HG03378 (cell line): ENCODE measurements around the gene RAD51B.

Source experiments
- ATAC-seq: cut with Tn5 transposase; IDR thresholded peaks from one replicate; pipeline ENCODE4 v1.9.1; 2021; ENCODE audit warnings: mild to moderate bottlenecking, moderate library complexity; ENCODE audit not compliant: unreplicated experiment

RAD51B gene

DNA sequence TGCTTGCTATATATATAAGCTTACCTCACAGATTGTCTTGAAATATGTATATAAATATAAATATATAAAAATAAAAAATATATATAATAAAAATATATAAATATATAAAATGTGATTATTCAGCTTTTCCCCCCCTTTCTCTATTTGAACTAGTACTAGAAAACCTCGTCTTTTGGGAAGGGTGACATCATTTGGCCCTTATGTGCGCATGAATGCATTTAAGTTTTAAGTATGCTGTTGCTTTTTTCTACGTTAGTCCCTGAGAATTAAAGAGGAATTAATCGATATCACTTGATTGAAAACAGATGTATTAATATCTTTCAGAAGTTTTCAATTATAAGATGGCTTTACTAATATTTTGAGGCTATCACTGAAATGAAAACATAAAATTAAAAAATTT is 69.9 kb downstream of the RAD51B start:
- no peak for ATAC-seq

DNA sequence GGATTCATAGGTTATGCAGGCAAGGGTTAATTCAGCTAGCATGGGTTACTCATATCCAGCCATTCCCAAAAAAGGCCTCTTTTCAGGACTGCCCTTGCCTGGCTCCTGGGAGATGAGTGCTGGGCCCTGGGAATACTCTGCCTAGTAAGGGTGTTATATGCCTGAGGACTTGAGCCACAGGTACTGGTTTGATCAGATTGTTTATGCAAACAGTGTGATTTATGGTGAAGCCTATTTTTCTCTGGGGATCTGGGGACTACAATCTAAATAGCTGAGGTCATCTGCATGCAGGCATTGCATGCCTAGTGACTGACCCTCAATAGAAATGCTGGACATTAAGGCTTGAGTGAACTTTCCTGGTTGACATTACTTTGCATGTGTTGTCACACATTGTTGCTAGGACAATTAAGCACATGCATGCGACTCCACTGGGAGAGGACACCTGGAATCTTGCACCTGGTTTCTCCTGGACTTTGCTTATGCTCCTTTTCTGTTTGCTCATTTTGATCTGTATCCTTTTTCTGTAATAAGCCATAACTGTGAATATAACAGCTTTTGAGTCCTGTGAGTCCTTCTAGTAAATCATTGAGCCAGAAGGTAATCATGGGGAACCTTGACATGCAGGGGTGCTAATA is 73.0 kb downstream of the RAD51B start:
- no peak for ATAC-seq

DNA sequence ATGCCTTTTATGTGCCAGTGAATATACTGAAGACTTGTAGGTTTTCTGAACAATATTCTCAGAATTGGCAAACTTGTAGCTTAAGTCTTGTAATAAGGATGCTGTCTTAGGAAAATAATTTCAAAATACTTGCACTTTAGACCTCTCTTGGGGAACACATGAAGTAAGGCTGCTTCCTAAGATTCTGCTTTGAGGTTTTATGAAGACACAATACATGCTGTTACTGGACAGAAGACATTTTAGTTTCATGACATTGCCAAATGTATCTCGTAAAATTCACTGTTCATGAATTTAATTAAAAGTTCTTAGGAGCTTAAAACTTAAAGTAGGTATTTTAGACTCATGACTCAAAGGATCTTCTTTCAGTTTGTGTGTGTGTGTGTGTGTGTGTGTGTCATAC is 80.7 kb downstream of the RAD51B start:
- no peak for ATAC-seq

- no peak for ATAC-seq
Measured at GRCh38 chr14:67908052-67908754, 88.6 kb downstream of the RAD51B start.

DNA sequence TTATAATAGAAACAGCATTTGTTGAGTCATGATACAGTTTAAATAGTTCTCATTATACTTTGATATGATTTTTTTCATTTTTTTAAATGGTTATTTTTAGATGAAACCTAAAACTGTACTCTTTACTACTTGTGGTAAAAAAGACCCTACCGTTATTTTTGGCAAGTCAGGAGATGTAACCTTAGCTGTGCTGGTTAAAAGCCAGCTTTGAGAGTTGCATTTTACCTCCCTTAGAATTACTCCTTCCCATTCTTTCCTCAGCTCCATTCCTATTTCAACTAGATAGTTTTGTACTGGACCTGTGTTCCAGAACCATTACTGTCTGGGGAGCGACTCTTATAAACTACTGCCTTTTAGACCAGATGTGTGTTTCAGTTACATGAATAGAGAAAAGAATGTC is 92.0 kb downstream of the RAD51B start:
- no peak for ATAC-seq

DNA sequence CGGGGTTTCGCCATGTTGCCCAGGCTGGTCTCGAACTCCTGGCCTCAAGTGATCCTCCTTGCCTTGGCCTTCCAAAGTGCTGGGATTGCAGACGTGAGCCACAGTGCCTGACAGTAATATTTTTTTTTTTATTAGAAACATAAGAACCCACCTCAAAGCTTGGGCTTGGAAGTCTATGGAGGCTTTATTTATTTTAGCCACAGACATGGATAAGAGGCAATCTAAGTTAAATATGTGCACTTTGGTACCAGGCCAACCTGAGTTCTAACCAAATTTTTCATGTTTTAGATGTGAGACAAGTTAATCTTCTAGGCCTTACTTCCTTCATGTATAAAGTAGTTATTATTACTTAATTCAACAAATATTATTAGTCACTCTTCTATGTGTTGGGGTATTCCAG is 96.9 kb downstream of the RAD51B start:
- no peak for ATAC-seq

DNA sequence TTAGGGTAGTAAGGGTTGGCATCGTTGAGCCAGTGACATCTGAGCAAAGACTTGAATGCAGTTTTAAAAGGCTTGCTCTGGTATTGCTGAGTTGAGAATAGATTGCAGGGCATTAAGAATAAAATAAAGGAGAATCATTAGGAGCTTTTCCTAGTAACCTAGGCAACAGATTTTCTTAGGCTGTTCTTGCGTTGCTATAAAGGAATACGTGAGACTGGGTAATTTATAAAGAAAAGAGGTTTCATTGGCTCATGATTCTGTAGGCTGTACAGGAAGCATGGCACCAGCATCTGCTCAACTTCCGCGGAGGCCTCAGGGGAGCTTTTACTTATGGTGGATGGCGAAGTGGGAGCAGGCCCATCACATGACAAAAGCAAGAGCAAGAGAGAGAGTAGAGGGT is 97.4 kb downstream of the RAD51B start:
- ATAC-seq: no peak

DNA sequence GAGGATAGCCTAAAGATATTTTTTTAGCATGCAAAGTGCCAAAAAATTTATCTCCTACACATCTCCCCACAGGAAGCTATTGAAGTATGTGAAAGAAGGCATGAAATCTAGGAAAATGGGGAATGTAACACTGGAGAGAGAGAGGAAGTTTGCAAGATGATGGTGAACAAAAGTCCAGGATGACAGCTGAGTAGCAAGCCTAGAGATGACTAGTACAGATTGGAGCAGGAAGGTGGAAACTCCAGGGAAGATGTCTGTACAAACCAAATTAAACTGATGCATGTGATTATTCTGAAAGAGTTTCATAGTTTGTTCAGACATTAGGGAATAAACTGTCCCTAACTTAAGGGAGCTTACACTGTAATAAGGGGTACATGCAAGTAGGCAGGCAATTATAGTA is 99.3 kb downstream of the RAD51B start:
- no peak for ATAC-seq

GRCh38 chr14:67919259-67920032 is 99.9 kb downstream of the RAD51B start:
- ATAC-seq: no peak

DNA sequence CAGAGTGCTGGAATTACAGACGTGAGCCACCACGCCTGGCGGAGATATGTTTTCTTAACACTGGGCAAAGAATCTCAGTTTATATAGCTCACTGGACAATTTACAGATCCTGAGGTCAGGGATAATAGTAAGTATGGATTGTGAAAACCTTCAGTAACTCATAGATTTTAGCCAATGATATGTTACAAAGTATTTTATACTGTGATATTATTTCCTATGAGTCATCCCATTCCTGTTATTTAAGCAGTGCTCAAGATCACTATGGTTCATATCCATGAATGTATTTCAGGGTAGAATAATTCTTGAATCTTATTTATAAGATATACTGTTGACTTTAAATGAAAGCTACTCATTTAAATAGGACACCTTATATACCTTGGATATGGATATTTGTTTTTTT is 107.2 kb downstream of the RAD51B start:
- ATAC-seq: no peak

GRCh38 chr14:67927244-67927643 is 107.7 kb downstream of the RAD51B start:
- no peak for ATAC-seq

DNA sequence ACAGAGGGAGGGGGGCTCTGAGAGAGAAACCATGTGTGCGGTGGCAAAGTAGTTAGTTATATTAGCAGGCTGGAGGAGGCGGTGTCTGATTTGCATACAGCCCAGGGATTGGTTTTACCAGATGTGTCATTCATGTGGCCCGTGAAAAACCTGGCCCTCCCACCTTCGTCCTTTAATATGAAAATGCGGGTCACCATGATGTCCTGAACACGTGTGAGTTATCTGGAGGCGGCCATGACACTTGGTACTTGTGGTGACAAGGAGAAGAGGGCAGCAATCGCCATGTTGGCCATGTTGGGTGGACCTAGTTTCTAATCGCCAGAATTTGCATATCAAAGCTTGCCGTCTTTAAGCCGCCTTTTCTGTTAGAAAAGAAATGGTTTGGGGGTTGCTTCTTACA is 108.8 kb downstream of the RAD51B start:
- no peak for ATAC-seq

GRCh38 chr14:67932708-67933246 is 113.2 kb downstream of the RAD51B start:
- no peak for ATAC-seq

GRCh38 chr14:67933266-67933665 is 113.7 kb downstream of the RAD51B start:
- no peak for ATAC-seq

DNA sequence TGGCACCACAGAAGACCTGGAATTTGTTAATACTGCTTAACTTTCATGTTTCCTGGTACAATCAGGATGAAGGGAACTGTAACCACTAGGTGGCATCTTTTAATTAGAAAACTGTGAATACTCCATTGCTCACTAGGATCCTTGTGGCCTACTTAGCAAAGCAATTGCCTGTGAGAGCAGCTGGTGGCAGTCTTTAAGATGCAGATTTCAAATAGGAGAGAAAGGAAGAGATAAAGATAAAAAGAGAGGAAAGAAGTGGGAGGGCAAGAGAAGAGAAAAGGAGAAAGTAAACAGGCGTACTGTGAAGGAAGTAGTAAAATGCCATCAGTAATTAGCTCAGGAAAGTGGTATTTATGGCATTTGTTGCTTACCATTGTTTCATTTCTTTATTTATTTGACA is 114.5 kb downstream of the RAD51B start:
- ATAC-seq: no peak

DNA sequence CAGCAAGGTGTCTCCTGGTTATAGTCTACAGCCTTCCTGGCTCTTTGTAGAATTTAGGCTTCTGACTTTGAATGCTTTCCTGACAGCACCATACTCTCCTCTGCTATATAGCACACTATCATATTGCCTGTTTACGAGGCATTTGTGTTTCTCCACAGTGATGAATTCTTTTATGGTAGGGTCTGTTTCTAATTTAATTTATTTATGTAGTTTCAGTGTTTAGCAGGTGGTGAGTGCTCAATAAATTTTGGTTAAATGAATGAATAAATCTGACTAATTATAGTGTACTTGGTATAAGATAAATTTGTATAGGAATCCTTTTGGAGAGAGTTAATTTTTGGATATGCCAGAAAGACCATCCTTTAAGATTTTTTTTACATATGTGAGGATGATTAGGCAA is 115.3 kb downstream of the RAD51B start:
- no peak for ATAC-seq

- ATAC-seq: no peak
Measured at GRCh38 chr14:67935371-67935770, 115.8 kb downstream of the RAD51B start.

DNA sequence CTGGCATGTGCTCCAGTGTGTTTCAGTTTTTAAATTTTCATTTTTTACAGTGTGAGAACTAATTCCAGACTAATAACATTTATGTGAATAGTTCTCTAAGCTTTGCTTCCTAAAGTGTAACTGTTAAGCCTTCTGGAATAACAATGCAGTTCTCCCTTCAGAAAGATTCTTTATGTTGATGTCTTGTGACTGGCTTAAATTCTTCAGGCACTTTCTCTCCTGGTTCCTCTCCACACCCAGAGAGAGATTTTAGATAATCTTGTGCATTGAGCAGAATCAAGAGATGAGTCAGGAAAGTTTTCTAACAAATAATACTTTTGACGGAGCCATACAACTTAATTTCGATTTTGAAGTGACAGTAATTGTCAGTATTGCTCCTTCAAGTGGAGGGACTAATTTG is 118.5 kb downstream of the RAD51B start:
- no peak for ATAC-seq

DNA sequence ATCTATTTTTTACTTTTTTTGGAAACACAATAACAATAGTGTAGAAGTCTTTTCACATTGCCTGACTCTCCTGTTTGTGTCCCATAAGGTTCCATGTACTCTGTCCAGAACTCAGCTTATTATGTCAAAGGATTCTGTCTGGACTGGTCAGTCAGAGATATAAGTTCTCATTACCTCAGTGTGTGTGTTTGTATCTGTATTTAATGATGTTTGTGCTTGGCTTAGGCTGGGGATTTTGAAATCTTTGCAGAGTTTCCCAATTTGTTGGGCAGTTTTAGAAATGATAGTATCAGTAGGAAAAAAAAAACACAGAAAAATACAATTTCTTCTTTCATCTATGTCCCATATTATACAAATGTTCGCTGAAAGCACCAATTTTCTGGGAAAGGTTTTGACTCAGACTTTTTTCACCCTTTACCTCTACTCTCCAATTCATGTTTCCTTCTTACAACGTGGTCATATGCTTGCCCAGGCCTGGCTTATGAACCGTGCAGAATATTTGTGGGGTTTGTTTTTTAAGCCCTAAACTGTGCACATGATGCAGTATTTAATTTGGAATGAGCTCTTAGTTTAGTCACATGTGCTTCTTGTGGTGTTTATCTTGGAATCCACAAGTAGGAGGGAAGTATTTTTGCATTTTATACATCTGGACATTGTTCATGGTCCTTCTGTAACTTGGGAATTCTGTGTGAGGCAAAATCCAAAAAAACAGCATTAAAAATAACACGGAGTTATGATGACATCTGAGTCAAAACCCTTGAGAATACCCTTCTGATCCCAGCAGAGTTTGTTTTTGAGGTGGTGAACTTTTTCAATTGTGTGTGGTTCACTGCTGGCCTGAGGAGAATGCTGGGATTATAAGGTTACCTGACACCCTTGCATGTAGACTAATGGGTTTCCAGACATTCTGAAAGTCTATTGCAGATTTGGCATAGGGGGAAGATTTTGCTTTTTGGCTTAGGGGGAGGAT is 121.2 kb downstream of the RAD51B start:
- no peak for ATAC-seq

GRCh38 chr14:67941456-67942018 is 122.0 kb downstream of the RAD51B start:
- no peak for ATAC-seq
